HG03565 (cell line): ENCODE measurements around the gene CIRBP.
"Not testable (repeated sequence)": the region's sequence is repeated elsewhere in the genome, so short reads cannot be mapped to it uniquely, and the experiment has no call there.

Source experiments
- ATAC-seq: cut with Tn5 transposase; IDR thresholded peaks from one replicate; pipeline ENCODE4 v1.9.1; 2021; ENCODE audit warnings: mild to moderate bottlenecking, moderate library complexity; ENCODE audit not compliant: unreplicated experiment

Gene CIRBP

GRCh38 chr19:1289686-1290025 is 20.5 kb downstream of the CIRBP start:
- no peak for ATAC-seq

- no peak for ATAC-seq
These were observed 21.1 kb downstream of the CIRBP start for GRCh38 chr19:1290196-1290702.

DNA sequence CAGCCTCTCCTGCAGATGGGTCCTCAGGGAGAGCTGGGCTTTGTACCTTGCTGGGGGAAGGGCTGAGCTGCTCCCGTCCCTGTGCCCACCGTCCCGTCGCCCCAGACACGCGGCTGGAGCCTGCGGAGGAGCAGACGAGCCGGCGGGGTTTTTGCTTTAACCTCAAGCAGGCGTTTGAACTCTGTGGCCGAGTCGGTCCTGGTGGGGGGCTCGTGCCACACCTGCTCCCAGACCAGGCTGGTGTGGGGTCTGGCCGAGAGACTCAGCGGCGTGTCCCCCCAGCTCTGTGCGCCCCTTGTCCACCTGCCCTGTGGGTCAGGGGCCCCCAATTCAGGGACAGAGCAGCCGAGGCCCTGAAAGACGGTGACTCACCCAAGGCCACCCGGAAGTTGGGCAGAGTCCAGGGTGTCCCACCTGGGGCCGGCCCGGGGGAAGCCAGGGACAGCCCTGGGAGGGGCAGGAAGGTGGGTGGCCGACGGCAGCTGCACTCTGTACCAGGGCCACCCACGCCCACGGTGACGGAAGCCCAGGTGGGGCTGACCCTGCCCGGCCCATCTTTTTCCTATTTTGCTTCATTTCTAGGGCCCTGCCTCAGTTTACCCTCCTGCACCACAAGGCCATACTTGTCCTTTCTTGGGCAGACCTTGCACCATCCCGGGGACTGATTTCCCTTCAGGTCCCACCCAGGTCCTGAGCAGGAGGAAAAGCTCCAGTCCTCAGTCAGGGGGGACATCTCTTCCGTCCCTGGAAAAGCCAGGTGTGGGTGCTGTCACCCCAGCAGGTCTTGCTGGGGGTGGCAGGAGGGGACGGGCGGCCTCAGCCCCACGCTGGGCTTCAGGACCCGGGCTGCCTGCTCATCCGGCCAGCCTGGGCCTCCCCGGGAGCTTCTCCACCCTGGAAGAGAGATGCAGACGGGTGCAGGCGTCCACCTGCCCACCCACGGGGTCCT is 21.8 kb downstream of the CIRBP start:
- ATAC-seq = no peak

DNA sequence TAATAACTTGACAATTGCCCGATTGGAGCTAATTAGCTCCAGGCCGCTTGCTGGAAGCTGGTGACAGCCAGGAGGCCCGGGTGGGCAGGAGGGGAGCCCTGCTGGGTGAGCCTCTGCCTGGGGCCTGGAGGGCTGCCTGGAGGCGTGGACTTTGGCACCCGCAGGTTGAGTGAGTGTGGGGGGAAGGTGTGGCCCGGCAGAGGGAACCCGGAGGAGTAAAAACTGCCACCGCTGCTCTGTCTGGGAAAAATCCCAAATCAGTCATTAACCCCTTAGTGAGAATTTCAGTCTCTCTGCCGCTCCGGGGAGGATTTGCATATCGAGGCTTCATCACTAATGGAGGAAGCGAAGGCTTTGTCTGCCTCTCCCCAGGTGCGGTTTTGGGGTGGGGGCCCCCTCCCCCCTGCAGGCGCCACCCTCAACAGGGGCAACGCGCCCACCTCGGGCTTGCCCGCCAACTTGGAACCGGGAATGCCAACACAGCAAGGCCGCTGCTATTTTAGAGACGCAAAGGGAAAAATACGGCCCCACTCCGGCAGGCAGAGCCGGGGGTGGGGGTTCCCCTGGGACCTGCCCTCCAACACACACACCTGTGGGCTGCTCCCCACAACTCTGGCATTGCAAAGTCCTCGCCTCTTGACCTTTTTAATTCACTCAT is 22.8 kb downstream of the CIRBP start:
- ATAC-seq = no peak

DNA sequence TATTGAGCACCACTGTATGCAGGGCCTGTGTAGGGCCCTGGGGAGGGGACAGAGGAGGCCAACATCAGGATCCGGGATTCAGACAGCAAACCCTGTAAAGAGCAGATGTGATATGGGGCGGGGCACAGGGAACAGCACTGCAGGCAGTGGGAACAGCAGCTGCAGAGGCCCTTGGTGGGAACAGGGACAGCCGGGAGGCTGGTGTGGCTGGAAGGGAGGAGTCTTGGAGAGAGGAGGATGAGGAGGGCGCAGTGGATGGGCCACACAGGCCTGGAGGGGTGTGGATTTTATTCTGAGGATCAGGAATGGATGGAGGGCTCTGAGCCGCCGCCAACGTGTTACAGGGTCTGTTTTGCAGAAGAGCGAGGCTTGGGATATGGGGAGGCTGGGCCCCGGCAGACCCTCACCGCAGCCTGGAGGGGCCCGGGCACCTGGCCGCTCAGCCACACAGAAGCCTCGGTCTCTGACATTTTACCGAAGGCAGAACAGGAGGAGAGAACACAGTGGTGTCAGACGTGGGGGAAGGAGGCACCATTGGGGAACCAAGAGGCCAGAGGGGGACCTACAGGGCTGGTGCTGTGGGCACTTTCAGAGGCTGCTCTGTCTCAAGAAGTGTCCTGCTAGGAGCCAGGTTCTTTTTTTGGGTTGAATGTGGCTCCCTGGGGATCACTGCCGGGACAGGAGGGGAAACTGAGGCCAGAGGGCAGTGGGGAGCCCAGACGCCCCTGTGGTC is 23.5 kb downstream of the CIRBP start:
- ATAC-seq = no peak

- ATAC-seq = no peak
These were observed 24.9 kb downstream of the CIRBP start for GRCh38 chr19:1293782-1294604.

DNA sequence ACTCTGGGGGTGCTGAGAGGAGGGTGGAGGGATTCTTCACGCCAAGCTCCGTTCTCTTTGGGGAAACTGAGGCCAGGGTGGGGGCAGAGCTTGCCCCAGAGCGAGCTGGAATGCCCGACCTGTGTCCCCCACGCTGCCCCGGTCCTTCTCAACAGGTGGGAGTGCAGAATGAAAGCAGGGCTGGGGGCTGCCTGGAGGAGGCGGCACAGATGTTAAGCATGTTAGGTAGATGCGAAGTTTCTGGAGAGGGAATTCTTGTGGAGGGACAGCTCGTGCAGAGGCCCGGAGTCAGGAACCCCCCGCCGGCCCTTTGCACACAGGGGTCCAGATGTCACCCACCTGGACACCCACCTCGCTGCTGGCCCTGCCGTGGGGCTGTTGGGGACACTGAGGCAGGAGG is 25.6 kb downstream of the CIRBP start:
- no peak for ATAC-seq

DNA sequence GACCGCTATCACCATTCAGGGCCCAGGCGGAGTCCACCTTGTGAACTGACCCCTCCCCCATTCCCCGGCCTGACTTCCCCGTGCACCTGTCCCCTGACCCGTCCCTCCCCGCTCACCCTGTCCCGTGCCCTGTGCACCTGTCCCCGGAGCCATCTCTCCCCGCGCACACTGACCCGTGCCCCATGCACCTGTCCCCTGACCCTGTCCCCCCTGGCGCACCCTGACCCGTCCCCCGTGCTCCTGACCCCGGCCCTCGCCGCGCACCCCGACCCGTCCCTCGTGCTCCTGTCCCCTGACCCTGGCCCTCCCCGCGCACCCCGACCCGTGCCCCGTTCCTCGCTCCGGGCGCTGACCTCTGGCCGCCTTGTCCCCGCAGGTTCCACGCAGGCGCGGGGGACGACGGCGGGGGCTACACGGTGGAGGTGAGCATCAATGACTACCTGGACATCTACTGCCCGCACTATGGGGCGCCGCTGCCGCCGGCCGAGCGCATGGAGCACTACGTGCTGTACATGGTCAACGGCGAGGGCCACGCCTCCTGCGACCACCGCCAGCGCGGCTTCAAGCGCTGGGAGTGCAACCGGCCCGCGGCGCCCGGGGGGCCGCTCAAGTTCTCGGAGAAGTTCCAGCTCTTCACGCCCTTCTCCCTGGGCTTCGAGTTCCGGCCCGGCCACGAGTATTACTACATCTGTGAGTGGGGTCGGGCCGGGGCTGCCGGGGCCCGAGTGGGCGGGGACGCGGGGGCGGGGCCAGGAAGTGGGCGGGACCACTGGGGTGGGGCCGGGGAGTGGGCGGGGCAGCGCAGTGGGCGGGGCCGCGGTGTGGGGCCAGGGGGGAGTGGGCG is 26.3 kb downstream of the CIRBP start:
- no peak for ATAC-seq

DNA sequence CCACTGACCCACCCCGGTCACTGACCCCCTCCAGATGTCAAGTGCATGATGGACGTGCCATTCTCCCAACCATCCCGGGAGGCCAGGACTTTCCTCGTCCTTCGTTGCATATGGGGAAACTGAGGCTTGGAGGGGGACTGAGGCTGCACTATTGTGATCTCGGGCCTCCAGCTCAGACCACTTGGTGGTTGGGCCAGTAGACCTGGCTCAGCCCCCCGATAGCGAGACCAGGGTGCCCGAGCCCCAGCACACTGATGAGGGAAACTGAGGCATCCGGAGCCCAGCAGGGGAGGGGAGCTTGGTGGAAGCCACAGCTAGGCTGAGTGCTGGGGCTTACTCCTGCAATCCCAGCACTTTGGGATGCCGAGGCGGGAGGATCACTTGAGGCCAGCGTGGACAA is 26.9 kb downstream of the CIRBP start:
- ATAC-seq = no peak

GRCh38 chr19:1296575-1297271 is 27.6 kb downstream of the CIRBP start:
- no peak for ATAC-seq

- no peak for ATAC-seq
These were observed 29.1 kb downstream of the CIRBP start for GRCh38 chr19:1298235-1298634.

DNA sequence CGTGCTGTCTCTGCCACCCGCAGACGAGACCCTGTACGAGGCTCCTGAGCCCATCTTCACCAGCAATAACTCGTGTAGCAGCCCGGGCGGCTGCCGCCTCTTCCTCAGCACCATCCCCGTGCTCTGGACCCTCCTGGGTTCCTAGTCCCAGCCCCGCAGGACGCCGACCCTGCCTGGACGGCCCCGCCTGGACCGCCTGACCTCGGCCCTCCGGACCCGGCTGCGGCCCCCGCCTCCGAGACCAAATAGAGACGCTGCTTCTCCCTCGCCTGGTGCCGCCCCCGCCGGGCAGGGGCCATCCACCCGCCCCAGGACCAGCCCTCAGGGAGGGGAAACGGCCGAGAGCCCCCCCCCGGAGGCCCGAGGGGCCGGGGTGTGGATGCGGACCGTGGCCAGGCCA is 30.7 kb downstream of the CIRBP start:
- no peak for ATAC-seq

DNA sequence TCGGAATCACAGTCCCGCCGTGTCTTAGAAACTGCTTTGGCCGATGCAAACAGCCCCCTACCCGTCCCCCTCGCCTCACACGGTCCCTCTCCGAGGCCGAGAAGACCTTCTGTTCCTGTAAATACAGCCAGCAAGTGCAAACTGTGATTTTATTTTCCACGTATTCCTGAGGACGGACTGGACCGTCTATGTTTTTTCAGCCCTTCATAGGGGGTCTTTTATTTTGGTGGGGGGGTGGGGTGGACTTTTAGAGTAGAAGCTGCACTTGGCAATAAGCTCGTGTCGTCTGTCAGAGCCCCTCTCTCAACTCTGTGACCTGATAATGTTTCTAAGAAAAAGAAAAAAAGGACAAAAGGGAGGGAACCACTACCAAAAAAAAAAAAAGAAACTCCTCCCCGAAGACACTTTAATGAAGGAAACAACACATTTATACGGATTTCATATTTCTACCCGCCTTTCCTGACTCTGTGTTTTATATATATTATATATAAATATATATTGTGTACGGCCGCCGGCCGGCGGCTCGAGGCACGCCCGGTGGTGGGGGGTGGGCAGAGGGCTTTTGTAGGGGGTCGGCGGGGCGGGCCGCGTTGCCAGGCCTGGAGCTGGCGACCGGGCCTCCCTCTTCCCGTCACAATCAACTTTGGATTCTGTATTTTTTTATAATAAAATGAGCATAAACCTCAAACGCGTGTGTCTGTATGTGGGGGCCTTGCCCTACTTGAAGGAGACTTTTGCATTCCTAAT is 31.8 kb downstream of the CIRBP start:
- no peak for ATAC-seq

- ATAC-seq = no peak
These were observed 33.6 kb downstream of the CIRBP start for GRCh38 chr19:1302533-1303239.

DNA sequence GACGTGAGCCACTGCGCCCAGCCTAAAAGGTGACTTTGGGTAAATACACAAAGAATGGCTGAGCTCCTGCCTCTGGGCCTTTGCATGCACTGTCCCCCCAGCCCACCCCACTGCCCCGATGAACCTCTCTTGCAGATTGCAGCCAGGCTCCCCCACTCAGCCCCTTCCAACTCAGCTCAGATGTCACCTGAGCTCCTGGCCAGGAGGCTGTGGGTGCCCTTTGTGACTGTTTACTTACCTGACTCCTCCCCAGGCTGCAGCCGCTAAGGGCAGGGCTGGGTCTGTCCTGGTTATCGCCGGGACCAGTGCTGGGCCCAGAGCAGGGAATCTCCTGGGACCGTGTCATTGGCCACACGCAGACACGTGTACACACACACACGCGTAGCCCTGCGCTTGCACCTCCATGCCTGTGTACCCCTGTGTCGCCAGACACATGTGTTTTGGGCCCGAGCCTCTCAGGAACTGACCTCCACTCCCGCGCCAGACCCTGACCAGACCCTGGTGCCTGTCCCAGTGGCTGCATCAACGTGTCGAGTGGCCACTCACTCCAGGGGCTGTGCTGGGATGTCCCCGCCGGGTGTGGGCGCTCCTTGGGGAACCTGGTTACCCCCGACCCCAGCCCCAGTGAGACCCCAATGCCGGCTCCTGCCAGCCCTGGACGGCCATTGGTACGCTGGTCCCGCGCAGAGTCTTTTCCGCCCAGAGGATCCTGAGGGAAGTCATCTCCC is 35.2 kb downstream of the CIRBP start:
- ATAC-seq = no peak

DNA sequence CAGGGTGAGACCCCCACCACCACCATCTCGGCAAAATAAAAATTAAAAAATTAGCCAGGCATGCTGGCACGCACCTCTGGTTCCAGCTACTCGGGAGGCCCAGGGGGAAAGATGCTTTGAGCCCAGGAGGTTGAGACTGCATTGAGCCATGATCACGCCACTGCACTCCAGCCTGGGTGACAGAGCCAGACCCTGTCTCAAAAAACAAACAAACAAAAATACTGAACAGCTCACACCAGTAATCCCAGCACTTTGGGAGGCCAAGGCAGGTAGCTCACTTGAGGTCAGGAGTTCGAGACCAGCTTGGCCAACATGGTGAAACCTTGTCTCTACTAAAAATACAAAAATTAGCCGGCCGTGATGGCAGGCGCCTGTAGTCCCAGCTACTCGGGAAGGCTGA is 36.2 kb downstream of the CIRBP start:
- ATAC-seq = not testable (repeated sequence)

DNA sequence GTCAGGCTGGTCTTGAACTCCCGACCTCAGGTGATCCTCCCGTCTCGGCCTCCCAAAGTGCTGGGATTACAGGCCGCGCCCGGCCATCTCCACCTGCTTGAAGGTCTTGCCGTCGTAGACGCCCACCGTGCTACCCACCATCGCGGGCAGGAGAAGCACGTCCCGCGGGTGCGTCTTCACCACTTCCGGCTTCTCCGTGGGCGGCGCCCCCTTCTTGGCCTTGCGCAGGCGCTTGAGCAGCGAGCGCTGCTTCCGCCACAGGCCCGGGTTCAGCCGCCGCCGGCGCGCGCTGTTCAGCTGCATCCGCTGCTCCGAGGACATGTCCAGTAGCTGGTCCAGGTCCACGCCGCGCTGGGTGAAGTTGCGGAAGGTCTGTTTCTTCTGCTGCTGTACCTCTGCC is 38.2 kb downstream of the CIRBP start:
- ATAC-seq = no peak
